GM04504 (cell line): Measurements from ENCODE around the gene TMEM217.
"Not testable (repeated sequence)": the region's sequence is repeated elsewhere in the genome, so short reads cannot be mapped to it uniquely, and the experiment has no call there.

Experiments used
- DNase-seq: peaks from one replicate; pipeline ENCODE4 v3.0.0-alpha.2; 2012; ENCODE audit warnings: low read depth

TMEM217 gene

GRCh38 chr6:37180610-37181009 is 77.3 kb downstream of the TMEM217 start:
- not testable (repeated sequence) for DNase-seq

- DNase-seq = no peak
Observed at GRCh38 chr6:37180075-37180474, 77.9 kb downstream of the TMEM217 start.

GRCh38 chr6:37177935-37178517 is 79.9 kb downstream of the TMEM217 start:
- no peak for DNase-seq

GRCh38 chr6:37177077-37177934 is 80.6 kb downstream of the TMEM217 start:
- DNase-seq = no peak

- no peak for DNase-seq
Observed at GRCh38 chr6:37176268-37177076, 81.5 kb downstream of the TMEM217 start.

GRCh38 chr6:37175332-37176267 is 82.3 kb downstream of the TMEM217 start:
- no peak for DNase-seq

GRCh38 chr6:37174515-37175331 is 83.2 kb downstream of the TMEM217 start:
- no peak for DNase-seq

GRCh38 chr6:37174196-37174514 is 83.8 kb downstream of the TMEM217 start:
- no peak for DNase-seq

- no peak for DNase-seq
Observed at GRCh38 chr6:37173493-37174195, 84.3 kb downstream of the TMEM217 start.

GRCh38 chr6:37172912-37173492 is 84.9 kb downstream of the TMEM217 start:
- no peak for DNase-seq

- peak; percentile 89 for DNase-seq
Observed at GRCh38 chr6:37171970-37172812, 85.8 kb downstream of the TMEM217 start.

- DNase-seq = peak; percentile 24
Observed at GRCh38 chr6:37171201-37171969, 86.6 kb downstream of the TMEM217 start.

GRCh38 chr6:37170273-37171200 is 87.4 kb downstream of the TMEM217 start:
- no peak for DNase-seq

- peak; percentile 94 for DNase-seq
Observed at GRCh38 chr6:37169496-37170272, 88.3 kb downstream of the TMEM217 start, which contains the start of gene PIM1. Gene PIM1 (plus strand): TSS chr6:37170152. CDS start chr6:37170576, 424 bp downstream.

GRCh38 chr6:37168811-37169495 is 89.0 kb downstream of the TMEM217 start:
- peak; percentile 53 for DNase-seq
